K562 (cell line): ENCODE measurements around the gene MYOM1. TPM values are rescaled to one million over a fixed set of nuclear protein-coding genes. Genes with fewer than 3 reads are reported as not detected.

Experiments
- C11orf30 ChIP-seq: fragments of 450-650 bp; IDR thresholded peaks from 2 replicates; pipeline ENCODE4 v1.6.1; 2016; ENCODE audit warnings: low read depth, mild to moderate bottlenecking
- EP300 ChIP-seq: IDR thresholded peaks from 2 replicates; pipeline ENCODE4 v1.6.1; 2012; ENCODE audit warnings: low read length, improper control_type of control experiment
- SETDB1 ChIP-seq: IDR thresholded peaks from one replicate; pipeline ENCODE4 v1.6.1; 2012; ENCODE audit warnings: low read length, control low read depth, inconsistent platforms
- TBP ChIP-seq: optimal IDR thresholded peaks from 2 replicates; pipeline ENCODE3; 2011; ENCODE audit warnings: low read depth, low read length, improper control_type of control experiment
- ZBTB26 ChIP-seq: fragments of 450-650 bp; formaldehyde crosslinking; IDR thresholded peaks from 2 replicates; pipeline ENCODE4 v1.4.0; 2022; ENCODE audit warnings: missing genetic modification characterization
- ZBTB40 ChIP-seq, 2 experiments: fragments of 450-650 bp in 1 of 2; sonication (generic) in 1 of 2; formaldehyde crosslinking in 1 of 2; IDR thresholded peaks; 2 replicates each; pipeline versions ENCODE4 v1.7.1 to v1.9.0; 2016 to 2022; ENCODE audit warnings: inconsistent platforms in 1 of 2, mild to moderate bottlenecking in 1 of 2, missing genetic modification reagents in 1 of 2
- ZNF239 ChIP-seq: fragments of 250-450 bp; sonication (Bioruptor Pico); IDR thresholded peaks from 2 replicates; pipeline ENCODE4 v1.4.0; 2020; ENCODE audit warnings: mild to moderate bottlenecking
- ZNF280A ChIP-seq: fragments of 450-650 bp; IDR thresholded peaks from 2 replicates; pipeline ENCODE4 v1.6.1; 2018; ENCODE audit warnings: mild to moderate bottlenecking, low read depth; ENCODE audit not compliant: partially characterized antibody
- ZNF3 ChIP-seq: fragments of 250-450 bp; sonication (Bioruptor Pico); IDR thresholded peaks from 2 replicates; pipeline ENCODE4 v1.5.0; 2021; ENCODE audit warnings: mild to moderate bottlenecking, moderate library complexity
- polyA plus RNA-seq, 8 experiments: library from polyadenylated mRNA; depleted of rRNA in 4 of 8; stranded (reverse) in 5 of 8; unstranded in 3 of 8; fragments of >200 nt; fragmentation: Nextera tagmentation in 2 of 8; fragmentation: Illumina TruSeq in 1 of 8; extraction: Ambion mirVana in 2 of 8; extraction: Trizol in 1 of 8; gene quantifications; 2 replicates each; pipeline versions ENCODE4 v1.2.1 to v1.2.3, GENCODE V29; 2011 to 2014; ENCODE audit warnings: inconsistent platforms in 1 of 8, missing spikeins in 1 of 8
- total RNA-seq, 7 experiments: library from RNA; depleted of rRNA in 6 of 7; stranded (reverse); fragments of >200 nt in 6 of 7; fragmentation: Illumina TruSeq in 2 of 7; extraction: Trizol in 2 of 7; gene quantifications; 2 replicates each; pipeline versions ENCODE4 v1.2.1 to v1.2.3, GENCODE V29; 2011 to 2021; ENCODE audit warnings: low replicate concordance in 1 of 7
- TF ChIP-seq, protein P1 (sequence below): fragments of 450-650 bp; IDR thresholded peaks from one replicate; pipeline ENCODE4 v1.6.1; 2018; ENCODE audit warnings: mild to moderate bottlenecking, moderate library complexity; ENCODE audit not compliant: partially characterized antibody
- TF ChIP-seq, protein P2 (sequence below): fragments of 450-650 bp; IDR thresholded peaks from 2 replicates; pipeline ENCODE4 v1.6.1; 2014; ENCODE audit warnings: low read depth, mild to moderate bottlenecking, moderate library complexity, borderline replicate concordance

MYOM1 gene
- total and polyA plus RNA-seq, 9 of the 15 experiments (the other 6 are each of a cell fraction or from before 2014, with no cell fraction given), result 0.01 to 0.62 (median 0.25) TPM

- no peak for TF ChIP-seq ZBTB40 (IDR thresholded peaks at IDR 0.05)
- no peak for TF ChIP-seq ZBTB40 (CRISPR knock-in tag; IDR thresholded peaks at IDR 0.05)
- no peak for TF ChIP-seq ZBTB26
- no peak for TF ChIP-seq SETDB1
- no peak for TF ChIP-seq ZNF239
- TF ChIP-seq, protein P1, sequence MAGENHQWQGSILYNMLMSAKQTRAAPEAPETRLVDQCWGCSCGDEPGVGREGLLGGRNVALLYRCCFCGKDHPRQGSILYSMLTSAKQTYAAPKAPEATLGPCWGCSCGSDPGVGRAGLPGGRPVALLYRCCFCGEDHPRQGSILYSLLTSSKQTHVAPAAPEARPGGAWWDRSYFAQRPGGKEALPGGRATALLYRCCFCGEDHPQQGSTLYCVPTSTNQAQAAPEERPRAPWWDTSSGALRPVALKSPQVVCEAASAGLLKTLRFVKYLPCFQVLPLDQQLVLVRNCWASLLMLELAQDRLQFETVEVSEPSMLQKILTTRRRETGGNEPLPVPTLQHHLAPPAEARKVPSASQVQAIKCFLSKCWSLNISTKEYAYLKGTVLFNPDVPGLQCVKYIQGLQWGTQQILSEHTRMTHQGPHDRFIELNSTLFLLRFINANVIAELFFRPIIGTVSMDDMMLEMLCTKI, result no peak
- peak; percentile 46 for TF ChIP-seq C11orf30
- TF ChIP-seq, protein P2, sequence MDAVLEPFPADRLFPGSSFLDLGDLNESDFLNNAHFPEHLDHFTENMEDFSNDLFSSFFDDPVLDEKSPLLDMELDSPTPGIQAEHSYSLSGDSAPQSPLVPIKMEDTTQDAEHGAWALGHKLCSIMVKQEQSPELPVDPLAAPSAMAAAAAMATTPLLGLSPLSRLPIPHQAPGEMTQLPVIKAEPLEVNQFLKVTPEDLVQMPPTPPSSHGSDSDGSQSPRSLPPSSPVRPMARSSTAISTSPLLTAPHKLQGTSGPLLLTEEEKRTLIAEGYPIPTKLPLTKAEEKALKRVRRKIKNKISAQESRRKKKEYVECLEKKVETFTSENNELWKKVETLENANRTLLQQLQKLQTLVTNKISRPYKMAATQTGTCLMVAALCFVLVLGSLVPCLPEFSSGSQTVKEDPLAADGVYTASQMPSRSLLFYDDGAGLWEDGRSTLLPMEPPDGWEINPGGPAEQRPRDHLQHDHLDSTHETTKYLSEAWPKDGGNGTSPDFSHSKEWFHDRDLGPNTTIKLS, result 0 out of 2 replicates have a peak, but pooled peaks have one; percentile 29
- TF ChIP-seq EP300, result no peak
- no peak for TF ChIP-seq ZNF3
- no peak for TF ChIP-seq ZNF280A
- peak; percentile 57 for TF ChIP-seq TBP
Measured at GRCh38 chr18:3177902-3178687, 41.7 kb downstream of the MYOM1 start (continued).
